ENCODE results near the gene HNRNPC. TPM values are rescaled to one million over a fixed set of nuclear protein-coding genes. Genes with fewer than 3 reads are reported as not detected.

The HNRNPC gene
- 551 and 671 TPM in 2 replicates for total RNA-seq

DNA sequence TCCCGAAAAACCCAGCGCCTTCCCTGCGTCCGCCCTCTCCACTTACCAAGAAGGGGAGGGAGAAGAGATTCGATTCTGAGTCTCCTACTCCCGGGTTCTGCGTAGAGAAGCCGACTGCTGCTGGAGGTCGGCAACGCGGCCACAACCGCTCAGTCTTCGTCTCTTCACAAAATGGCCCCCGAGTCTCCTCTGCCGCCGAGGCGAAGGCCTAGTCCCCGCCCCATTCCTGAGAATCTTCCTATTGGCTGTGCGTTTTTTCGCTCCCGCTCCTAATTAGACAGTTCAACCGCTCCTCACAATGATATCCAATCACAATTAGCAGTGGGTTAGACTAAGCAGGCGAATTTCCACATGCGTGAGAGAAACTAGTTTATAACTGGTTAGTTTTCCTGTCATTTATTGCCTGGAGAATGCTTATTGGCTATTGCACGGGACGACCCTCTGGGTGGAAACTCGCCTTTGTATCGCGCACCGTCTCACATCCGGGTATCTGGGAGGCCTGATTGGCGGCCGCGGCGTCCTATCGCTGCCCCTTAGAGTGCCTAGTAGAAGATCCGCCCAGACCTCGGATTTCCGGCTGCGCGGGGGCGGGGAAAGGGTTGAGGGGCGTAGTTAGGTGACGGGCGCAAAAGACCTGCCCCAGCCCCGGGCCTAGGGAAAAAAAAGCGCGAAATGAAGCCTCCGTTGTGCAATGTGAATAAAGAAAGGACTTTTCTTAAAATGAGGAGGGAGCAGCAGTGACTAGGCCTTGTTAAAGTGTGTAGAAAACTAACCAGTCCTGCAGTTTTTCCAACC, at the start of gene HNRNPC:
TSS of gene HNRNPC (minus strand) at position 191 of the 795 bp plus-strand sequence. CDS start 35,249 bp downstream, outside the sequence.
- TF ChIP-seq, protein P1, sequence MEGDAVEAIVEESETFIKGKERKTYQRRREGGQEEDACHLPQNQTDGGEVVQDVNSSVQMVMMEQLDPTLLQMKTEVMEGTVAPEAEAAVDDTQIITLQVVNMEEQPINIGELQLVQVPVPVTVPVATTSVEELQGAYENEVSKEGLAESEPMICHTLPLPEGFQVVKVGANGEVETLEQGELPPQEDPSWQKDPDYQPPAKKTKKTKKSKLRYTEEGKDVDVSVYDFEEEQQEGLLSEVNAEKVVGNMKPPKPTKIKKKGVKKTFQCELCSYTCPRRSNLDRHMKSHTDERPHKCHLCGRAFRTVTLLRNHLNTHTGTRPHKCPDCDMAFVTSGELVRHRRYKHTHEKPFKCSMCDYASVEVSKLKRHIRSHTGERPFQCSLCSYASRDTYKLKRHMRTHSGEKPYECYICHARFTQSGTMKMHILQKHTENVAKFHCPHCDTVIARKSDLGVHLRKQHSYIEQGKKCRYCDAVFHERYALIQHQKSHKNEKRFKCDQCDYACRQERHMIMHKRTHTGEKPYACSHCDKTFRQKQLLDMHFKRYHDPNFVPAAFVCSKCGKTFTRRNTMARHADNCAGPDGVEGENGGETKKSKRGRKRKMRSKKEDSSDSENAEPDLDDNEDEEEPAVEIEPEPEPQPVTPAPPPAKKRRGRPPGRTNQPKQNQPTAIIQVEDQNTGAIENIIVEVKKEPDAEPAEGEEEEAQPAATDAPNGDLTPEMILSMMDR (IDR thresholded peaks at IDR 0.05; ENCODE audit: insufficient read depth, low read depth, low read length): no peak

DNA sequence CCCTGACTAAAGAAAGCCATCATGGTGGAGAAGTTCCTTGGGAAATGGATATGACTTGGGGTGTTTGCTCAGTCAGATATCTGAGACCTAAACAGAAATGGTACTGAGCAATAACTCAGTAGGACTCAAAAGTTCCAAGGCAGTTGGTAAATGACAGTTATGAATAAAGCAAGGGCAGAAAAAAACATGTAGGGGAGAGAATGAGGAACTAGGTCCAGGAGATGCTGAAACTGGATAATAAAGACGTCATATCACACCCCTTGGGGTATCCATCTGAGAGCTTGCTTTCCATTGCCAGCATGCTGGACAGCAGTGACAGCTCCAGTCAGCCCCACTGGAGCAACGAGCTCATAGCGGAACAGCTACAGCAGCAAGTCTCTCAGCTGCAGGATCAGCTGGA, 48.2 kb upstream of the HNRNPC start:
- no peak overlapping the region for H3K4me3 ChIP-seq (ENCODE audit: low read depth, low read length)
- DNase-seq (ENCODE audit: low read depth): no peak

More for the DNA sequence above, at the start of gene HNRNPC:
- peak; percentile 100 for DNase-seq (ENCODE audit: low read depth)
- peak within 1 kb of the TSS; percentile 100 for H3K4me3 ChIP-seq (ENCODE audit: low read depth, low read length)

DNA sequence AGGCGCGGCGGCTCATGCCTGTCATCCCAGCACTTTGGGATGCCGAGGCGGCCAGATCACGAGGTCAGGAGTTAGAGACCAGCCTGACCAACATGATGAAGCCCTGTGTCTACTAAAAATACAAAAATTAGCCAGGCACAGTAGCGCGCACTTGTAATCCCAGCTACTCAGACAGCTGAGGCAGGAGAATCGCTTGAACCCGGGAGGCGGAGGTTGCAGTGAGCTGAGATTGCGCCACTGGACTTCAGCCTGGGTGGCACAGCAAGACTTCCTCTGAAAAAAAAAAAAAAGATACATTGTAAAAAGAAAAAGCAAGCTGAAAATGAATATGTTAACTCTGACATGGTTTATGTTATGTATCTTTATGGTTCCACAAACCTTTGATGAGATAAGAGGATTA, 44.3 kb upstream of the HNRNPC start:
- TF ChIP-seq, protein P1 (IDR thresholded peaks at IDR 0.05; ENCODE audit: insufficient read depth, low read depth, low read length): no peak
- no peak overlapping the region for H3K4me3 ChIP-seq (ENCODE audit: low read depth, low read length)
- DNase-seq (ENCODE audit: low read depth): no peak

More for the DNA sequence above, 48.2 kb upstream of the HNRNPC start:
- TF ChIP-seq, protein P1 (IDR thresholded peaks at IDR 0.05; ENCODE audit: insufficient read depth, low read depth, low read length): no peak

DNA sequence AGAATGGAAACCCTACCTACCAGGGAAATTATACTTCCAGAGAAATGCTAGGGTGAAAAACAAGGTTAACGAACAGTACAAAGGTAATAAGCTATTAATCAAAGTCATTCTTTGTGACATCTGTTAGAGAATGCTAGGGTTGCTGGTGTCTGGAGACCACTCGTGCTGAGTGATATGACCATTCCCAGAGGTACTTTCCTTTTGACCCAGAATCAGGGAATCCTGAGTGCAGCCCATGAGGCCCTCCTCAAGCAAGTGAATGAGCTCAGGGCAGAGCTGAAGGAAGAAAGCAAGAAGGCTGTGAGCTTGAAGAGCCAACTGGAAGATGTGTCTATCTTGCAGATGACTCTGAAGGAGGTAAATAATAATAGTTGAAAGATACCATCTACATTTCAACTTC, 42.4 kb upstream of the HNRNPC start:
- no peak for DNase-seq (ENCODE audit: low read depth)
- no peak overlapping the region for H3K4me3 ChIP-seq (ENCODE audit: low read depth, low read length)
- TF ChIP-seq, protein P1 (IDR thresholded peaks at IDR 0.05; ENCODE audit: insufficient read depth, low read depth, low read length): no peak

DNA sequence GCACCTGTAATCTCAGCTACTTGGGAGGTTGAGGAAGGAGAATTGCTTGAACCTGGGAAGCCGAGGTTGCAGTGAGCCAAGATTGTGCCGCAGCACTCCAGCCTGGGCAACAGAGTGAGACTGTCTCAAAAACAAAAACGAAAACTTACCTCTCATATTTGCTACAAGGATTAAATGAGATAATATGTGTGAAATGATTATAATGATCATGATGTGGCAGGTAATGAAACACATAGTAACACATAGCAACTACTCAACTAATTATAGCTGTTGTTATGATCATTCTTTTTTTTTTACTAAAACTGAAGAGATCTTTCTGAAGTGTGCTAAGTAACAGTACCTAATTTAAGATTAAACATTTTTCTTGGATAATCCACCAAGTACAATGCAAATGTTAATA, 40.7 kb upstream of the HNRNPC start:
- DNase-seq (ENCODE audit: low read depth): no peak
- H3K4me3 ChIP-seq (ENCODE audit: low read depth, low read length): no peak overlapping the region
- TF ChIP-seq, protein P1 (IDR thresholded peaks at IDR 0.05; ENCODE audit: insufficient read depth, low read depth, low read length): no peak

DNA sequence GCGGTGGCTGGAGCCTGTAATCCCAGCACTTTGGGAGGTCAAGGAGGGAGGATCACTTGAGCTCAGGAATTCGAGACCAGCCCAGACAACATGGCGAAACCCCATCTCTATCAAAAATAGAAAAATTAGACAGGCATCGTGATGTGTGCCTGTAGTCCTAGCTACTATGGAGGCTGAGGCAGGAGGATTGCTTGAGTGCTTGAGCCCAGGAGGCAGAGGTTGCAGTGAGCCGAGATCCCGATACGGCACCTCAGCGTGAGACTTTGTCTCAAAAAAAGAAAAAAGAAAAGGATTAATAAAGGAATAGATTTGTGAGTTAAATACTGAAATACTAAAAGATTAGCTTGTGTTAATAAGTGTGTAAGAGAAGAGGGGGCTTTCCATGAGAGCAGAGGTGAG, 40.0 kb upstream of the HNRNPC start:
- H3K4me3 ChIP-seq (ENCODE audit: low read depth, low read length): peak overlapping the region; percentile 24
- TF ChIP-seq, protein P1 (IDR thresholded peaks at IDR 0.05; ENCODE audit: insufficient read depth, low read depth, low read length): no peak
- DNase-seq (ENCODE audit: low read depth): no peak

Measured in fibroblast of villous mesenchyme (primary cell).